Astrocyte (in vitro differentiated cells and primary cell): Measurements from ENCODE around the gene RNLS. TPM values are rescaled to one million over a fixed set of nuclear protein-coding genes. Genes with fewer than 3 reads are reported as not detected.

Experiments used
- DNase-seq: peaks from one replicate; pipeline ENCODE4 v3.0.0-alpha.2; 2010; ENCODE audit warnings: low read depth
- FAIRE-seq: peaks from 2 replicates; lab custom pipeline; 2011; peaks lifted over from hg19 to GRCh38; lab: Jason Lieb, UNC
- H2AFZ ChIP-seq: 2 replicates; pipeline ENCODE4 v1.6.0; 2012; ENCODE audit warnings: low read depth, low read length, inconsistent platforms
- H3K27ac ChIP-seq: 2 replicates; pipeline ENCODE4 v1.5.1; 2011; ENCODE audit warnings: low read depth, low read length, inconsistent platforms
- H3K27me3 ChIP-seq: 2 replicates; pipeline ENCODE4 v1.6.0; 2011; ENCODE audit warnings: low read length, inconsistent platforms; ENCODE audit not compliant: insufficient read depth
- H3K36me3 ChIP-seq: 2 replicates; pipeline ENCODE4 v1.5.1; 2011; ENCODE audit warnings: low read length, inconsistent platforms; ENCODE audit not compliant: insufficient read depth
- H3K4me1 ChIP-seq: 2 replicates; pipeline ENCODE4 v1.5.1; 2011; ENCODE audit warnings: low read length, inconsistent platforms; ENCODE audit not compliant: insufficient read depth
- H3K4me2 ChIP-seq: 2 replicates; pipeline ENCODE4 v1.6.0; 2012; ENCODE audit warnings: low read length, inconsistent platforms
- H3K4me3 ChIP-seq: 2 replicates; pipeline ENCODE4 v1.5.1; 2011; ENCODE audit warnings: low read depth, mild to moderate bottlenecking, low read length, inconsistent platforms; ENCODE audit not compliant: insufficient read depth
- H3K79me2 ChIP-seq: 2 replicates; pipeline ENCODE4 v1.6.0; 2012; ENCODE audit warnings: mild to moderate bottlenecking, low read length, inconsistent platforms; ENCODE audit not compliant: insufficient read depth
- H3K9ac ChIP-seq: 2 replicates; pipeline ENCODE4 v1.6.0; 2012; ENCODE audit warnings: mild to moderate bottlenecking, low read length, inconsistent platforms
- H3K9me3 ChIP-seq: 2 replicates; pipeline ENCODE4 v1.5.1; 2012; ENCODE audit warnings: low read depth, mild to moderate bottlenecking, low read length, inconsistent platforms; ENCODE audit not compliant: insufficient read depth
- H4K20me1 ChIP-seq: 2 replicates; pipeline ENCODE4 v1.6.0; 2012; ENCODE audit warnings: low read length, inconsistent platforms; ENCODE audit not compliant: insufficient read depth
- H3K27ac Mint-ChIP-seq: one replicate; pipeline ENCODE4 v1.8.0; 2021; ENCODE audit warnings: mild to moderate bottlenecking, mixed read lengths; ENCODE audit not compliant: unreplicated experiment
- H3K27me3 Mint-ChIP-seq: one replicate; pipeline ENCODE4 v1.8.0; 2021; ENCODE audit warnings: low read depth, mixed read lengths; ENCODE audit not compliant: unreplicated experiment
- H3K36me3 Mint-ChIP-seq: one replicate; pipeline ENCODE4 v1.8.0; 2021; ENCODE audit warnings: low read depth, mixed read lengths; ENCODE audit not compliant: unreplicated experiment
- H3K4me1 Mint-ChIP-seq: one replicate; pipeline ENCODE4 v1.8.0; 2021; ENCODE audit warnings: low read depth, mixed read lengths; ENCODE audit not compliant: unreplicated experiment
- H3K4me3 Mint-ChIP-seq: one replicate; pipeline ENCODE4 v1.8.0; 2021; ENCODE audit warnings: mild to moderate bottlenecking, moderate library complexity, mixed read lengths; ENCODE audit not compliant: unreplicated experiment
- H3K9me3 Mint-ChIP-seq: one replicate; pipeline ENCODE4 v1.8.0; 2021; ENCODE audit warnings: mild to moderate bottlenecking, mixed read lengths; ENCODE audit not compliant: unreplicated experiment
- EZH2 ChIP-seq: IDR thresholded peaks from 2 replicates; pipeline ENCODE4 v1.6.1; 2012; ENCODE audit warnings: mild to moderate bottlenecking, low read length, inconsistent platforms; ENCODE audit not compliant: insufficient read depth
- total RNA-seq: library from RNA; stranded (reverse); gene quantifications from 2 replicates; pipeline ENCODE4 v1.2.1, GENCODE V29; 2021
- TF ChIP-seq, protein P1 (sequence below): IDR thresholded peaks from 2 replicates; pipeline ENCODE4 v1.5.1; 2011; ENCODE audit warnings: low read depth, mild to moderate bottlenecking, inconsistent platforms, low read length, moderate library complexity; ENCODE audit not compliant: insufficient read depth

Gene RNLS
- total RNA-seq, 1 donor from 2014 or later, result 6.9 TPM

GRCh38 chr10:88463811-88464210 is 119.3 kb downstream of the RNLS start:
- Histone ChIP-seq H3K27me3 (no peaks in the 10 kb centered on the region), H3K36me3 (no peaks in the 10 kb centered on the region), H2AFZ (no peak overlapping the region), H3K4me2 (no peak overlapping the region), H4K20me1 (no peaks in the 10 kb centered on the region), H3K27ac (no peak overlapping the region), H3K9me3 (no peaks in the 10 kb centered on the region), H3K4me1 (peaks cover 8% of the 10 kb centered on the region), H3K79me2 (no peaks in the 10 kb centered on the region), H3K9ac (no peak overlapping the region), H3K4me3 (no peak overlapping the region)
- Mint-ChIP-seq H3K9me3 (no peaks in the 10 kb centered on the region), H3K4me3 (no peak overlapping the region), H3K27ac (no peak overlapping the region), H3K36me3 (no peaks in the 10 kb centered on the region), H3K27me3 (no peaks in the 10 kb centered on the region), H3K4me1 (no peaks in the 10 kb centered on the region)
- no peak for FAIRE-seq
- TF ChIP-seq, protein P1, sequence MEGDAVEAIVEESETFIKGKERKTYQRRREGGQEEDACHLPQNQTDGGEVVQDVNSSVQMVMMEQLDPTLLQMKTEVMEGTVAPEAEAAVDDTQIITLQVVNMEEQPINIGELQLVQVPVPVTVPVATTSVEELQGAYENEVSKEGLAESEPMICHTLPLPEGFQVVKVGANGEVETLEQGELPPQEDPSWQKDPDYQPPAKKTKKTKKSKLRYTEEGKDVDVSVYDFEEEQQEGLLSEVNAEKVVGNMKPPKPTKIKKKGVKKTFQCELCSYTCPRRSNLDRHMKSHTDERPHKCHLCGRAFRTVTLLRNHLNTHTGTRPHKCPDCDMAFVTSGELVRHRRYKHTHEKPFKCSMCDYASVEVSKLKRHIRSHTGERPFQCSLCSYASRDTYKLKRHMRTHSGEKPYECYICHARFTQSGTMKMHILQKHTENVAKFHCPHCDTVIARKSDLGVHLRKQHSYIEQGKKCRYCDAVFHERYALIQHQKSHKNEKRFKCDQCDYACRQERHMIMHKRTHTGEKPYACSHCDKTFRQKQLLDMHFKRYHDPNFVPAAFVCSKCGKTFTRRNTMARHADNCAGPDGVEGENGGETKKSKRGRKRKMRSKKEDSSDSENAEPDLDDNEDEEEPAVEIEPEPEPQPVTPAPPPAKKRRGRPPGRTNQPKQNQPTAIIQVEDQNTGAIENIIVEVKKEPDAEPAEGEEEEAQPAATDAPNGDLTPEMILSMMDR, result no peak
- no peak for TF ChIP-seq EZH2
- DNase-seq, result no peak

- no peaks in the 10 kb centered on the region for H3K36me3 Mint-ChIP-seq
Observed at GRCh38 chr10:88461426-88461825, 121.7 kb downstream of the RNLS start.

DNA sequence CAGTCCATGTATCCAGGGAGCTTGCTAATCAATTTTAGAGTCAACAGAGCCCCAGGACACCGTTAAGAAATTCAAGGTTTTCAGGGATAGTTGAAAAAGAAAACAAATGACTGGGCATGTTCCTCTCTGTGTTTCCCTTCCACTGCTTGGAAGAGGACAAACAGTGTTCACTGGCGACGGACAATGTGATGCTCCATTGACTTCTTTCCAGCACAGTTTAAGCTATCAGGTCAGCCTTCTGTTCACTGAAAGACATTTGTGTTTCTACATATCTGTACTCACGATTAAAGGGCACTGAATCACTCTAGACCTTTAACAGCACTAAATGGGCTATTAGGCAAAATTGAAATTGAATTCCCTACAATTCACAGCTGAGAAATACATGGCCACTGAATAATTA is 123.6 kb downstream of the RNLS start:
- no peak overlapping the region for H3K27ac Mint-ChIP-seq
- no peaks in the 10 kb centered on the region for H3K9me3 Mint-ChIP-seq
- FAIRE-seq, result no peak

More at GRCh38 chr10:88461426-88461825, 121.7 kb downstream of the RNLS start:
- no peaks in the 10 kb centered on the region for H3K4me1 Mint-ChIP-seq
- Histone ChIP-seq H3K79me2 (no peaks in the 10 kb centered on the region), H3K9ac (no peak overlapping the region), H2AFZ (no peak overlapping the region), H3K9me3 (no peaks in the 10 kb centered on the region), H3K36me3 (no peaks in the 10 kb centered on the region), H4K20me1 (no peaks in the 10 kb centered on the region), H3K4me3 (no peak overlapping the region), H3K4me2 (no peak overlapping the region), H3K27me3 (no peaks in the 10 kb centered on the region), H3K4me1 (no peaks in the 10 kb centered on the region), H3K27ac (no peak overlapping the region)
- no peak for DNase-seq
- no peaks in the 10 kb centered on the region for H3K27me3 Mint-ChIP-seq
- H3K9me3 Mint-ChIP-seq, result no peaks in the 10 kb centered on the region
- FAIRE-seq, result no peak
- no peak overlapping the region for H3K4me3 Mint-ChIP-seq
- TF ChIP-seq, protein P1, result no peak
- no peak for TF ChIP-seq EZH2
- H3K27ac Mint-ChIP-seq, result no peak overlapping the region

More for the DNA sequence above, 123.6 kb downstream of the RNLS start:
- no peaks in the 10 kb centered on the region for H3K9me3 ChIP-seq
- no peaks in the 10 kb centered on the region for H3K36me3 ChIP-seq
- TF ChIP-seq EZH2, result no peak
- TF ChIP-seq, protein P1, result no peak
- H3K4me1 Mint-ChIP-seq, result no peaks in the 10 kb centered on the region
- no peak overlapping the region for H2AFZ ChIP-seq
- no peak for DNase-seq
- H3K27me3 Mint-ChIP-seq, result no peaks in the 10 kb centered on the region
- no peak overlapping the region for H3K4me3 ChIP-seq
- H3K27me3 ChIP-seq, result no peaks in the 10 kb centered on the region
- H3K79me2 ChIP-seq, result no peaks in the 10 kb centered on the region
- no peak overlapping the region for H3K4me3 Mint-ChIP-seq
- no peaks in the 10 kb centered on the region for H4K20me1 ChIP-seq
- H3K4me1 ChIP-seq, result no peaks in the 10 kb centered on the region
- H3K36me3 Mint-ChIP-seq, result no peaks in the 10 kb centered on the region
- no peak overlapping the region for H3K4me2 ChIP-seq
- H3K9ac ChIP-seq, result no peak overlapping the region
- no peak overlapping the region for H3K27ac ChIP-seq
